AML-193 (cell line): Measurements from ENCODE around the gene ANGEL1.
A peak's percentile ranks its signal among the peaks of the same experiment; 100 is the strongest.

Source experiments
- DNase-seq, 2 experiments: peaks; one replicate each; lab custom pipeline; 2025; lab: John Stamatoyannopoulos, UW

Gene ANGEL1

GRCh38 chr14:76778546-76779215 is 34.0 kb downstream of the ANGEL1 start:
- no peak for DNase-seq

DNA sequence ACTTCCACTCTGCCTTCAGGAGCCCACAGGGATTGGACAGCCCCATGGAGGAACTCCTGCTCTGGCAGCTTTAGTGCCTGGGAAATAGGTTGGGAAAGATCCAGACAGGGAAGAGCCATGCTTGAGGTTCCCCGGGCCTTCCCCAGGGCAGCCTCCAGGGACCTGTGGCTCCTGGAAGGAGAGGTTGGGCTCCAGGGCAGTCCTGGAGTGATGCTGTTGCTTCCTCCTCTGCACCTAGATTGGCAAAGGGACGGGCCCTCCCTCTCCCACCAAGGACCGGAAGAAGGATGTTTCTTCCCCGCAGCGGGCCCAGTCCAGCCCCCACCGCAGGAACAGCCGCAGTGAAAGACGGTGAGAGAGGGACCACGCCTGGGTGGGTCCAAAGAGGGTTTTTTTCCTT is 35.0 kb downstream of the ANGEL1 start:
- DNase-seq: no peak

GRCh38 chr14:76776428-76777251 is 36.0 kb downstream of the ANGEL1 start:
- peak in 1 of 2 experiments; percentile 23 for DNase-seq

GRCh38 chr14:76775695-76776427 is 36.8 kb downstream of the ANGEL1 start:
- no peak for DNase-seq

DNA sequence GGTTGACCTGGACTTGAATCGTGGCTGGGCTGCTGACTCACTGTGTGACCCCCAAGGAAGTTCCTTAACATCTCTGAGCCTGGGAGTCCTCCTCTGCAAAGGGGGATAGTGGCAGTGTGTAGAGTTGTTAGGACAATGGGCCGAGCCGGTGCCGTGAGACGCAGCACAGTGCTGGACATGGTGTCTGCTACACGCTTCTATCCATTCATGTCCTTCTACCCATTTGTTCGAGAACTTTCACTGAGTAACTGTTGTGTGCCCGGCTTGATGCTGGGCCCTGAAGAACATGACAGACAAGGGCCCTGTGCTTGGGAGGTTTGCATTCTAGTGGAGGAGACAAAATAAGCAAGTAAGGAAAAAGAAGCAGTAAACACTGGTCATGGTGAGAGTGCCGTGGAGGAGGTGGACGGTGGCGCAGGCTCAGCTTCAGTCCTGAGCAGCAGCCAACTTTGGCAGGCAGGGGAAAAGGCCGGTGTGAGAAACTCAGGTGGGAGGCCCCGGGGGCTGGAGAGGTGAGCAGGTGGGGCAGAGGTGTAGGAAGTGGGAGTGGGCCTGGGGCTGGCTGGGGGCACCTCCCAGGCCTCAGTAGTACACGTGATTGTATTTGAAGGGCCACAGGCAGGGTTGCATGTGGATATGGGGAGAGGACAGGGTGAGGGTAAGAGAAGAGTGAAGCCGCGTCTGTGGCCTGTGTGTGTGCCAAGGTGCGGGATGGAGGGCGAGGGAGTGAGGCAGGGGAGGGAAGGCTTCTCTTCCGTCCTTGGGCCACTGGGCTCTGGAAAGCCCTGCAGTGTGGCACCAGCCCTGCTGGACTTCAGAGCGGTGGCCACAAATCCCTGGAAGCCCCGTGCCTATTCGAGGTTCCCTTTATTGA is 37.6 kb downstream of the ANGEL1 start:
- DNase-seq: no peak

DNA sequence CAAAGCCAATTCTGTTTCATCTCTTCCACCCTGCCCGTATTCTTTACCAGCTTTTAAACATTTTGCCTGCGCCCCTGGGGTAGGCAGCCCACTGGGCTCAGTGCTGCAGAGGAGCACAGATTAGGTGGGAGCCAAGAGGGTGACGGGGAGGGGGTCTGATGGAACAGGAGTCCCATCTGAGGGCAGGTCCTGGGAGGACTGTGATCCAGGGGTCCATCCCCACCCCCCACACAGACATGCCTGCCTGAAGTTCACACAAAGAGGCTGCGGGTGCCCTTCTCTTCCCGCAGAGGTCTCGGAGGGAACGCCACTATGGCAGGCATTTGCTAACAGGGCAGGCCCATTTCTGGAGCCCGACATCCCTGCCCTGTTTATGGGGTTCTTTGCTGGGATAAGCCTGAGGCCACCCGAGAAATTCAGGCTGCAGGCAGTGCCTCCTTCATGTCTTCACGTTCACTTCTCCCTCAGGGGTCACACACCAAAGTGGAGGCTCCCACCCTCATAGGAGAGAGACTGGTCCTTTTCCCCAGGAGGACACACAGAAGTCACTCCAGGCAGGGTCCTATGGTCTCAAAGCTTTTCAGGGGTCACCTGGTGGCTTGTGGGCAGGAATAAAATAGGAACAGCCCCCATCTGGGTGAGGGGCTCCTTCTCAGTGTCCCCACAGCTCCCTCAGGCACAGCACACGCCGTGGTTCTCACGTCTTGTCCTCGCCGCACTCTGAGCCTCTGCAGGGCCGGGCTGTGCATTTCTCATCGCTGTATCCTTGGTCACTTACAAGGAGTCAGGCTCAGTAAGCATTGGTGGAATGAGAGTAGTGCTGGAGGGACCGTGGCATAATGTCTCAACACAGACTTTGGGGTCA is 38.5 kb downstream of the ANGEL1 start:
- no peak for DNase-seq

GRCh38 chr14:76773188-76773885 is 39.3 kb downstream of the ANGEL1 start:
- peak; percentile 78 to 79 for DNase-seq

DNA sequence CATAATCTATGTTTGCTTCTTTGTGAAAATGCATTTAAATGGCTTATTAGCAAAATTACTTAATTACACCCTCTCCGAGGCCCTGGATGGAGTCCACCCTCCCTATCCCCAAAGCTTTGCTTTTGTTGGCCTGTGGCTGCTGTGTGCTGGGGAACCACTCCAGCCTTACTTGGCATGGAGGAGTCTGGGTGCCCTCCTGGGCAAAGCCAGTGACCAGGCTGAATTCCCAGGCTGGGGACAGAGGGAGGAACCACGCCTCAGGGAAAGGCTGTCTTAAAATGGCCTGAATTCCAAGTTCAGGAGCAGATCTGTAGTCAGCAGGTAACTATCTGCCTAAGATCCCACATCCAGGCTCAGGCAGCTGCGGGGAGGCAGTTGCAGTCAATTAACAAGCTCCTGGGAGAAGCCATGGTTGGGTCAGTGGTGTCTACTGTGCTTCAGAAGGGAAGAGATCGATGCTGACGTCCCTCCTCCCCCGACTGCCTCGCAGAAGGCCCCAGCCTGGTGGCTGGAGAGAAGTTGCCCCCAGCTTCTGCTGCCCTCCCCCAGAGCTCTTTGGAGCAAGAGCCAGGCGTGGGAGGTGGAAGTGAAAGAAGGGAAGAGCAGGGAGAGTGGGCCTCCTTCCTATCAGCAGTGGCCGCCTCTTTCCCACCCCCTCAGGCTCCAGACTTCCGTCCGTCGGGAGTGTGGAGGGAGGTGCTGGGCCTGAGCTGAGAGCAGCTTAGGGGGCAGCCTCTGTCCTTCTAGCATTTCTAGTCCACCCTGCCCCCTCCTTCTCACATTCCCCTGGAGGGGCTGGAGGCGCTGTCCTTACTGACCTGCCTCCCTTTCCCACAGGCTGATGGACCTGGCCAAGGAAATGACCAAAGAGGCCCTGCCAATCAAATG is 40.1 kb downstream of the ANGEL1 start:
- no peak for DNase-seq

DNA sequence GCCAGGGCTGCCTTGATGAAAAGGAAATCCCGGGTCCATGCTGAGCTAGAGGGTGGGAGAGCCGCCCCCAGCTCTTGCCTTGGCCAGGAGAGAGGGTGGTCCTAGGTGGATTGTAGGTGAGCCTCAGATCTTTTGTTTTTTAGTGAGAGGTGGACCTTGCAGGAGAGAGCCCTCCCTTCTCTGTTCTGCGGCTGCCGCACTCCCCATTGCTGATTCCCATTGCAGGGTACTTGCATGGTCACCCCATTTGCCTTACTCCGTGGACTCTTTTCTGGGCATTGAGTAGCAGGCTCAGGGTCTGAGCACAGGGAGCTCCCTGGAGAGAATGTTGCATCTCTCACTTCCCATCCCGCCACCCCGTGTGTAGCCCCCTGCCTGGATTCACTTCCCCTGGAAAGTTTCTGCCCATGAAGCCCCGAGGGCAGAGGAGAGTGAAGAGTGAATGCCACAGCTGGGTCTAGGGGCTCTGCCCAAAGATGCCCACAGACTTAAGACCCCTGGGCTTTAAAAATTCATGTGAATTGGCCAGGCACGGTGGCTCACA is 41.2 kb downstream of the ANGEL1 start:
- no peak for DNase-seq

DNA sequence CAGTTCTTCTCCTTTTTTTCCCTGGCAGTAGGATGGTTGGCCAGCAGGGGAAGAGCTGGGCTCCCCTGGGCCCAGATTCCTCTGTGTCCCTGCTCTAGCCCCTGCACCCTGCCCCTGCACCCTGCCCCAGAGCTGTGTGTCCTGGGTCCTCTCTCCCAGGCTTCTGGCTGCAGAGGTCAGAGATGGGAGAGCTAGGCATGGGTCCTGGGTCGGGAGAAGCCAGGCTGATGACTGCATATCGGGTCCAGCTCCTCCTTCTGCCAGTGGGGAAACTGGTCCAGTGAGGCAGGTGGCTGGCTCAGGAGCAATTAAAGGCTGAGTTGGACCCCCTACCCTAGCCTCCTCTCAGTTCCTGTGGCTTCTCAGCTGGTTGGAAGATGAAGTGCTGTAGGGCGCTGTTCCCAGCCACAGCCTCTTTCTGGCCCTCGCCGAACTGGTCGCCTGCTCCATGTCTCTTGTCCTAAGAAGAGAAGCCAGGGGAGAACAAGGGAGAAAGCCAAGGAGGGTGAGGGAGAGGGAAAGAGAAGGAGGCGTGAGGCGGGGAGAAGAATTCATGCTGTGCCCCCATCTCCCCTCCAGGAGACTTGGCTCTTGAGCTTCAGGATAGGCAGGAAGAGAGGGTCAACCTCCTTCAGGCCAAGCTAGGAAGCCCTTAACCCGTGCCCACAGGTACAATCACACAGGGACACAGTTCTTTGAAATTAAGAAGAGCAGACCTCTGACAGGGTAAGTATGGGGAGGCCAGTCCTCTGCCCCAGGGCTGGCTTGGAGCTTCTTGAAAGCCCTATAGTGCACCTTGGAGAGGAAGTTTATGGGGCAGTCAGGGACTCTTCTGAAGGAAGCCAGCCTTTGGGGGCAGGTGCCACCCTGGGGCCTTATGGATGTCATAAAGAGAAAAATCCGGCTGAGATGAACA is 41.9 kb downstream of the ANGEL1 start:
- no peak for DNase-seq

DNA sequence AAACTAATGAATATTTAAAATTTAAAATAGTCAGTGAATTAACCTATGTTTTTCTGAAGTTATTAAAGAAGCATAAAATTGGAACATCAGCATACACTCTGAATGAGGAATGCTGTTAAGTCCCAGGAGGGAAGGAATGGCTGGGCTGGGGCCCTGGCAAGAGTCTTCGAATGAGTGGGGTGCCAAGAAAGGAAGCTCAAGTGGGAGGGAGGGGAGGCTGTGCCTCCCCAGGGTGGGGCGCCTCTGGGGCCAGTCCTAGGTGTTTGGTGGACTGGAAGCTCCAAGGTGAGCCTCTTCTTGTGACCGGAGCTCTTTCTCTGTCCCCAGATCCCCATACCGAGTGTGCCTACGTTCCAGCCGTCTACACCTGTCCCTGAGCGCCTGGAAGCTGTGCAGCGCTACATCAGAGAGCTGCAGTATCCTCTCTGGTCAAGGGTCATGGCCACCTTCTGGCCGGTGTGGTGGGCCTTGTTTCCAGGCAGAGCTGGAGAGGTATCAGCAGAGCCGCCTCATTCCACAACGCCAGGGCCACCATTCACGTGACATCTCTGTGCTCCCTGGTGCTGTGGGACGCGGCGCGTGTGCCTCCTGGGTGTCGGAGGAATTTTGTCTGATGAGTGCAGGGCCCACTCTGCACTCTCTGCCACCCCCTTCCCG is 42.9 kb downstream of the ANGEL1 start:
- DNase-seq: no peak

DNA sequence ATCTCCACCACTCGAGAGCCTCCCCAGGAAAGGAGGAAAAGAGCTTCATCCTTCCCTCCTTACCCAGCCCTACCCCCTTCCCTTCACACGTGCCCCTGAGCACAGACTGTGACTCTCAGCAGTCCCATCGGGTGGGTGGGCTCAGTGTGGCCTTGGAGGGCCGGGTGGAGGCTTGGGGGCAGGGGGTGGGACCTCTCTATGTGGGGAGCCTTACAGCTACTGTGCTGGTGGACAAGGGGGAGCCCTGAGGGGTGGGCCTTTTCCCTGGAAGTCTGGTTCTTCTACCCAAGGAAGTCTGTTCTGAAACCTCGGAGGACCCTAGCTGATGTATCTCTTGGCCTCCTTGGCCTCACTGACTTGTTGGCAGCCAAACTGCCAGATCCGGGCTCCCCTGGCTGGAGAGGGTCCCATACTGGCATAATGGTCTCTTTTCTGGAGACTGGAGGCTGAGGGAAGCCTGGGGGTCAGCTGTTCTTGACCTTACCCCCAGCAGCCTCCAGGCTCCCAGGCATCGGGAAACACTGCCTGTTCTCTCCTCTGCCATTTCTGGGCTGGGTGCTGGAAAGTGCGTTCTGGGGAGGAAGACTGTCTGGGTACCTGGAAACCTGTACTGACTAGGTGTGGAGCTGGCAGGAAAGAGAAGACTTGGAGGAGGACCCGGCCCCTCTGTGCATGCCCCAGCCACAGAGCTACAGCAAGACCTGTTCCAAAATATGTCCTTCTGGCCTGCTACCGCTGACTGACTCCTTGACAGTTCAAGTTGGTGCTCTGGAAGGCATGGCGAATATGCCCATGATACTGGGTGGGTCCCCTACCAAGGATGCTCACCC is 43.8 kb downstream of the ANGEL1 start:
- no peak for DNase-seq

GRCh38 chr14:76767681-76768656 is 44.7 kb downstream of the ANGEL1 start:
- DNase-seq: peak; percentile 90 to 91

DNA sequence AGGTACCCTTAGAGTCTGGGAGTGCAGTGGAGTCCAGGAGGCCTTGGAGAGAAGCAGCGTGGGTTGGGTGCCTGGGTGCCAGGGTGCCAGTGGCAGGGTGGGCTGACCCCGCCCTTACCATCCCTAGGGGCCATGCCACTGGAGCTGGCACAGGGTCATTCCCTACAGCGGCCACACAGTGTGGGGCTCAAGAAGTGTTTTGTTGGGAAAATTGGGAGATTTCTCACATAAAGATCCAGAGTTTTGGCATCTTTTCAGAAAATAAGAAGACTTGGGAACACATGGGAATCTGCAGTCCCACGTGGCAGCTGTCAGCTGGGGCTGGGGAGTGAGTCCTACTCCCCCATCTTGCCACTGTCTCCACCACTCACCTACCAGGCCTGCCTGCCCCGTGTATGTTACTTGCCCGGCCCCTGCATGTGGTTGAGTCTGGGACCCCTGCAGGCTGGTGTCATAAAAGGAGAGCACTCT is 47.2 kb downstream of the ANGEL1 start:
- no peak for DNase-seq
